GM19099 (cell line): Measurements from ENCODE around the gene TRIM46.

Experiments used
- POLR2A ChIP-seq: IDR thresholded peaks from 3 replicates; pipeline ENCODE4 v1.6.1; 2011; ENCODE audit warnings: low read depth; ENCODE audit not compliant: insufficient read length; ENCODE audit errors: extremely low read depth

Gene TRIM46

GRCh38 chr1:155134322-155134721, 39.3 kb upstream of the TRIM46 start:
- no peak for TF ChIP-seq POLR2A

- TF ChIP-seq POLR2A, result no peak
These were observed 38.7 kb upstream of the TRIM46 start for GRCh38 chr1:155134880-155135414.

- peak; percentile 90 for TF ChIP-seq POLR2A
These were observed 38.1 kb upstream of the TRIM46 start, which contains the start of gene SLC50A1 for GRCh38 chr1:155135415-155136028. SLC50A1 (plus strand) TSS chr1:155135852; CDS start chr1:155135912, 60 bp downstream.

GRCh38 chr1:155136748-155137147, 36.9 kb upstream of the TRIM46 start:
- no peak for TF ChIP-seq POLR2A

GRCh38 chr1:155137154-155137949, 36.3 kb upstream of the TRIM46 start:
- no peak for TF ChIP-seq POLR2A

- TF ChIP-seq POLR2A, result peak; percentile 77
These were observed 33.6 kb upstream of the TRIM46 start, which contains the start of gene DPM3 for GRCh38 chr1:155139895-155140629. DPM3 (minus strand) TSS chr1:155140531; CDS start chr1:155140240, 291 bp downstream.

- TF ChIP-seq POLR2A, result no peak
These were observed 33.1 kb upstream of the TRIM46 start for GRCh38 chr1:155140630-155140953.

- TF ChIP-seq POLR2A, result no peak
These were observed 31.9 kb upstream of the TRIM46 start for GRCh38 chr1:155141749-155142148.

- no peak for TF ChIP-seq POLR2A
These were observed 28.2 kb upstream of the TRIM46 start for GRCh38 chr1:155145491-155145890.

GRCh38 chr1:155158991-155159390, 14.7 kb upstream of the TRIM46 start:
- TF ChIP-seq POLR2A, result no peak

- TF ChIP-seq POLR2A, result no peak
These were observed 13.5 kb upstream of the TRIM46 start for GRCh38 chr1:155160128-155160527.

- no peak for TF ChIP-seq POLR2A
These were observed 7.6 kb upstream of the TRIM46 start for GRCh38 chr1:155166051-155166470.

GRCh38 chr1:155166471-155167165, 7.0 kb upstream of the TRIM46 start:
- no peak for TF ChIP-seq POLR2A

GRCh38 chr1:155167166-155168104, 6.2 kb upstream of the TRIM46 start:
- TF ChIP-seq POLR2A, result no peak
